Measurements from ENCODE around the gene ZNF672. TPM values are rescaled to one million over a fixed set of nuclear protein-coding genes. Genes with fewer than 3 reads are reported as not detected.

The ZNF672 gene
- total RNA-seq, 1 experiment from 2014 or later: 27.6 TPM

DNA sequence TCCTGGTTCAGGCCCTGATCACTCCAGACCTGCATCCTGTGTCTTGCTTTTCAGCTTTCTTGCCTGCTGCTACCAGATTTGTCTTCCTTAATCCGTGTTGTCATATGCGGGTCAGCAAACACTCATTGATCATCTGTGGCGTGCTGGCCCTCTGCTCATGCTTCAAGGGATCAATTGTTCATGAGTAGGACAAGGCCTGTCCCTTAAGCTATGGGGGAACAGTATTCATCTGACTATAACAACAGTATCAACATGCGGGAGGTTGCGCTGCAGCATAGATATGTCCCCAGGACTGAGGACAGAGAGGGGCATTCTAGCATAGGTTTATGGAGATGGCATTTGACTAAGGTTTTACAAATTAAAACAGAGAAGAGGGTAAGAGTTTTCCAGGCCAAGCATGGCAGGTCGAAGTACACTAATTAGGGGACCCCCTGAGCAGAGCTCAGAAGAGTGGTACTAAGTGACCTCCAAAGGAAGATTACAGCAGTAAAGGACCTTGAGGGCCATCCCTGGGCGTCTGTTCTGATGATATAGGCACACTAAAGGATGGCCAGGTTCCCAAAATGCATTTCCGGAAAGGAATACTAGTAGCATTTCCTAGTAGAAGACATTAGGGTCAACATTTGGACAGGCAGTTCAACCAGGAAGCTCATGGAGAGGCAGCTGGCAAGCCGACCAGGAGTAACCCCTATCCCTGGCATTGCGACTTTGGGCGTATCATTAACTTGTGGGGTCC is 811 bp upstream of the ZNF672 start:
- Histone ChIP-seq H3K27me3 (ENCODE audit: insufficient read depth, low read length) (no peaks in the 10 kb centered on the region), H3K4me3 (replicated peaks in 1 of 2; ENCODE audit: low read depth in 1 of 2, low read length in 2 of 2) (peak overlapping the region; percentile 69 to 84), H3K9ac (ENCODE audit: low read length) (peak overlapping the region; percentile 88), H3K36me3 (ENCODE audit: control insufficient read depth in 1 of 2, insufficient read depth in 2 of 2, low read length in 2 of 2) (no peaks in the 10 kb centered on the region), H2AFZ (ENCODE audit: low read depth, low read length, poor library complexity, severe bottlenecking) (no peak overlapping the region), H3K79me2 (ENCODE audit: insufficient read depth, low read length) (peaks cover 26% of the 10 kb centered on the region), H3K4me2 (ENCODE audit: low read length) (peak overlapping the region; percentile 84), H3K9me3 (ENCODE audit: control insufficient read depth in 1 of 2, insufficient read depth in 1 of 2, low read depth in 1 of 2, low read length in 2 of 2) (no peaks in the 10 kb centered on the region), H4K20me1 (ENCODE audit: insufficient read depth) (no peaks in the 10 kb centered on the region), H3K27ac (ENCODE audit: low read depth, low read length) (peak overlapping the region; percentile 97), H3K9me2 (ENCODE audit: insufficient read depth) (no peaks in the 10 kb centered on the region), H3K4me1 (ENCODE audit: control insufficient read depth in 1 of 2, insufficient read depth in 2 of 2, low read length in 2 of 2) (peaks cover 5 to 24% of the 10 kb centered on the region in 2 experiments; a peak in 3 of 4 replicates)
- CTCF ChIA-PET: interaction anchor here (1.0 to 2.9 kb wide), 5 partner anchors 9 to 141 kb away, joined by 3 to 24 read pairs (median 6); partner anchors contain the start of genes SH3BP5L and ZNF692
- POLR2A ChIA-PET: interaction anchor here (0.8 to 4.4 kb wide), 6 partner anchors 9 to 70 kb away, joined by 3 to 49 read pairs (median 6); partner anchors contain the start of genes PGBD2, SH3BP5L and ZNF692
- ATAC-seq: no peak
- no peak for DNase-seq (ENCODE audit: low read depth, low spot score)
- intact Hi-C loops (cut with micrococcal nuclease): no loop called here
- TSS peak; percentile 89 for BruUV-seq (replicated peaks)
- TF ChIP-seq POLR2A (IDR thresholded peaks at IDR 0.05; ENCODE audit: borderline replicate concordance, extremely low read depth, insufficient read depth, insufficient read length) (no peak), CEBPB (IDR thresholded peaks at IDR 0.05; ENCODE audit: low read depth) (no peak), SP1 (IDR thresholded peaks at IDR 0.05; ENCODE audit: low read depth) (no peak), JUND (IDR thresholded peaks at IDR 0.05) (no peak)
- TF ChIP-seq, protein P1, sequence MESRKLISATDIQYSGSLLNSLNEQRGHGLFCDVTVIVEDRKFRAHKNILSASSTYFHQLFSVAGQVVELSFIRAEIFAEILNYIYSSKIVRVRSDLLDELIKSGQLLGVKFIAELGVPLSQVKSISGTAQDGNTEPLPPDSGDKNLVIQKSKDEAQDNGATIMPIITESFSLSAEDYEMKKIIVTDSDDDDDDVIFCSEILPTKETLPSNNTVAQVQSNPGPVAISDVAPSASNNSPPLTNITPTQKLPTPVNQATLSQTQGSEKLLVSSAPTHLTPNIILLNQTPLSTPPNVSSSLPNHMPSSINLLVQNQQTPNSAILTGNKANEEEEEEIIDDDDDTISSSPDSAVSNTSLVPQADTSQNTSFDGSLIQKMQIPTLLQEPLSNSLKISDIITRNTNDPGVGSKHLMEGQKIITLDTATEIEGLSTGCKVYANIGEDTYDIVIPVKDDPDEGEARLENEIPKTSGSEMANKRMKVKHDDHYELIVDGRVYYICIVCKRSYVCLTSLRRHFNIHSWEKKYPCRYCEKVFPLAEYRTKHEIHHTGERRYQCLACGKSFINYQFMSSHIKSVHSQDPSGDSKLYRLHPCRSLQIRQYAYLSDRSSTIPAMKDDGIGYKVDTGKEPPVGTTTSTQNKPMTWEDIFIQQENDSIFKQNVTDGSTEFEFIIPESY (IDR thresholded peaks at IDR 0.05; ENCODE audit: extremely low read depth, insufficient replicate concordance, low read length): no peak
- RAD21 ChIA-PET (ENCODE audit: low non-redundant PET in 1 of 2, low total read pairs in 2 of 2, uncharacterized antibody in 2 of 2, unreplicated experiment in 2 of 2): interaction anchor here in 1 of 2 experiments (1.1 kb wide), 1 partner anchor 11 kb away, joined by 4 read pairs; the partner anchor contains the start of gene SH3BP5L
